ENCODE measurements around the gene CDY2B. TPM values are rescaled to one million over a fixed set of nuclear protein-coding genes. Genes with fewer than 3 reads are reported as not detected.

The CDY2B gene
- total RNA-seq, 2 donors from 2014 or later = not detected

Other genes with a start within 250 kb of the CDY2B start
- gene CDY2A, start 145.6 kb upstream of the CDY2B start, total RNA-seq = not detected